ENCODE measurements around the gene MLH3.

The MLH3 gene

GRCh38 chr14:75050852-75051555 lies at the start of gene MLH3:
Gene MLH3 (minus strand): TSS chr14:75051467. CDS start chr14:75049655, 1,812 bp downstream.
- DNase-seq (ENCODE audit: extremely low read depth in 1 of 2, low read depth in 1 of 2): peak; percentile 39 to 73

- no peak for DNase-seq (ENCODE audit: extremely low read depth in 1 of 2, low read depth in 1 of 2)
These were observed 47.4 kb upstream of the MLH3 start for GRCh38 chr14:75098682-75099081.

- DNase-seq (ENCODE audit: extremely low read depth in 1 of 2, low read depth in 1 of 2): no peak
These were observed 46.9 kb upstream of the MLH3 start for GRCh38 chr14:75098212-75098611.

- no peak for DNase-seq (ENCODE audit: extremely low read depth in 1 of 2, low read depth in 1 of 2)
These were observed 45.7 kb upstream of the MLH3 start for GRCh38 chr14:75096959-75097358.

GRCh38 chr14:75095690-75096089 lies 44.4 kb upstream of the MLH3 start:
- DNase-seq (ENCODE audit: extremely low read depth in 1 of 2, low read depth in 1 of 2): no peak

GRCh38 chr14:75094896-75095295 lies 43.6 kb upstream of the MLH3 start:
- no peak for DNase-seq (ENCODE audit: extremely low read depth in 1 of 2, low read depth in 1 of 2)

GRCh38 chr14:75092698-75093097 lies 41.4 kb upstream of the MLH3 start:
- no peak for DNase-seq (ENCODE audit: extremely low read depth in 1 of 2, low read depth in 1 of 2)

GRCh38 chr14:75091251-75091650 lies 40.0 kb upstream of the MLH3 start:
- DNase-seq (ENCODE audit: extremely low read depth in 1 of 2, low read depth in 1 of 2): no peak

GRCh38 chr14:75090353-75090752 lies 39.1 kb upstream of the MLH3 start:
- no peak for DNase-seq (ENCODE audit: extremely low read depth in 1 of 2, low read depth in 1 of 2)

GRCh38 chr14:75088566-75089373 lies 37.5 kb upstream of the MLH3 start:
- no peak for DNase-seq (ENCODE audit: extremely low read depth in 1 of 2, low read depth in 1 of 2)

GRCh38 chr14:75088153-75088552 lies 36.9 kb upstream of the MLH3 start:
- DNase-seq (ENCODE audit: extremely low read depth in 1 of 2, low read depth in 1 of 2): no peak

GRCh38 chr14:75084513-75084912 lies 33.2 kb upstream of the MLH3 start:
- DNase-seq (ENCODE audit: extremely low read depth in 1 of 2, low read depth in 1 of 2): no peak

GRCh38 chr14:75083271-75083670 lies 32.0 kb upstream of the MLH3 start:
- no peak for DNase-seq (ENCODE audit: extremely low read depth in 1 of 2, low read depth in 1 of 2)

- no peak for DNase-seq (ENCODE audit: extremely low read depth in 1 of 2, low read depth in 1 of 2)
These were observed 30.5 kb upstream of the MLH3 start for GRCh38 chr14:75081660-75082229.

GRCh38 chr14:75079521-75079920 lies 28.3 kb upstream of the MLH3 start:
- DNase-seq (ENCODE audit: extremely low read depth in 1 of 2, low read depth in 1 of 2): no peak

GRCh38 chr14:75077794-75078193 lies 26.5 kb upstream of the MLH3 start:
- no peak for DNase-seq (ENCODE audit: extremely low read depth in 1 of 2, low read depth in 1 of 2)

- no peak for DNase-seq (ENCODE audit: extremely low read depth in 1 of 2, low read depth in 1 of 2)
These were observed 19.1 kb upstream of the MLH3 start for GRCh38 chr14:75070383-75070782.

GRCh38 chr14:75069811-75070145 lies 18.5 kb upstream of the MLH3 start:
- DNase-seq (ENCODE audit: extremely low read depth in 1 of 2, low read depth in 1 of 2): no peak

GRCh38 chr14:75069121-75069810 lies 18.0 kb upstream of the MLH3 start, which contains the start of gene ZC2HC1C:
Gene ZC2HC1C (plus strand): TSS chr14:75069641. CDS start chr14:75070574, 933 bp downstream.
- peak in 1 of 2 donors; percentile 27 for DNase-seq (ENCODE audit: extremely low read depth in 1 of 2, low read depth in 1 of 2)

GRCh38 chr14:75068294-75069120 lies 17.2 kb upstream of the MLH3 start:
- DNase-seq (ENCODE audit: extremely low read depth in 1 of 2, low read depth in 1 of 2): no peak
